Effector CD4-positive, alpha-beta T cell (primary cell): ENCODE measurements around the gene CERCAM.
"Not testable (repeated sequence)": the region's sequence is repeated elsewhere in the genome, so short reads cannot be mapped to it uniquely, and the experiment has no call there.

Experiments
- DNase-seq: peaks from one replicate; pipeline ENCODE4 v3.0.0-alpha.2; 2020

Gene CERCAM

GRCh38 chr9:128393970-128394369 is 26.7 kb upstream of the CERCAM start:
- DNase-seq, result no peak

DNA sequence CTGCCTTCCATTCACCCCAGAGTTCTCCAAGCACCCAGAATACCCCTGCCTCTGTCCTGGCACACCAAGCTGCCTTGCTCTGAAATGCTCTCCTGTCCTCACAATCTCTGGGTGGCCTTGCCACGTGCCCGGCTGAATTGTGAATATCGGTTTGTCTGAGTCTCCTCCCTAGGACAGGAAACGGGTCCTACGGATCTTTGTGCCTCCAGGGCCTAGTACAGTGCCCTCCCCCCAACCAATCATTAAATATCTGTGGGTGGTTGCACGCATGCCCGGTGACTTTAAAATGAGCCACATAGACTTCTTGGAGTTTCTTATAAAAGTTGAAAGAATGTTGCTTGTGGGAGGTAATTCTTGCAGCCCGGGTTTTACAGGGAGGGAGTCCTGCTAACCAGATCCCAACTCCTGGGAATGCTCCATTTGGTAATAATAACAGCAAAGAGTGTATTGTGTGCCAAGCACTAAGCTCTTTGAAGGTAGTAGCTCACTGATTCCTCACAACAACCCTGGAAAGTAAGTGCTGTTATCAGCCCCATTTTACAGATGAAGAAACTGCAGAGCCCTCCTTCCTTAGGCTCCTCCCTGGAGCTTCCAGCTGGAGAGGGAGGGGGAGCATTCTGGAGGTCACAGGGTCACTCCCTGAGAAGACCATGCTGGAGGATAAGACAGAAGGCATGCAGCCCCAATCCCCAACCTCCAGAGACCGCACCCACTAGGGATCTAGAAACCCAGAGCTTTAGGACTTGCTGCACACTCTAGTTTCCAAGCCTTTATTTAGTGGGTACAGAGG is 26.1 kb upstream of the CERCAM start:
- no peak for DNase-seq

DNA sequence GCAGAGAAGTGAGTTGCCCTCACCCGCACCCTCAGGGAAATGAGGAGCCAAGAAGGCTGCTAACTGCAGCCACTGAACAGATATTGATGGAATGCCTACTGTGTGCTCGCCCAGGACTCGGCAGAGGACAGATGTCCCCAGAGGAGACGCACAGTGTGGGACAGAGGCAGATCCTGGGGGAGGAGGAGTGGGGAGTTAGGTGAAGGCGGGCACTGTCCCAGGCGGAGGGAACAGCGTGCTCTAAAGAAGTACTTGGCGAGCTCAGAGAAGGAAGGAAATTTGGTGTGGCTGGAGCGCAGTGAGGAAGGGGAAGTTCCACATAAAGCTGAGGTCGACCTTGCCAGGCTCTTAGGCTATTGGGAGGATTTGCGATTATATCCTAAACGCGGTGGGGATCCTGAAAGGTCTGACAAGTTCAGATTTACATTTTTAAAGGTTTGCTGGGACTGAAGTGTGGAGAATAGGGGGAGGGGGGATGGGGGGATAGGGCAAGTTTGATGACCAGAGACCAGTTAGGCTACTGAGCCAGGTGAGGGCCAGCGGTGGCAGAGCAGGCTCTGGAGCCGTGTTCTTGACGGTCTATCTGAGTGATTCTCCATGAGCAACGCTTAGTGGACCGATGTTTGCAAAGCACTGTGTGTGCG is 23.6 kb upstream of the CERCAM start:
- DNase-seq, result no peak

DNA sequence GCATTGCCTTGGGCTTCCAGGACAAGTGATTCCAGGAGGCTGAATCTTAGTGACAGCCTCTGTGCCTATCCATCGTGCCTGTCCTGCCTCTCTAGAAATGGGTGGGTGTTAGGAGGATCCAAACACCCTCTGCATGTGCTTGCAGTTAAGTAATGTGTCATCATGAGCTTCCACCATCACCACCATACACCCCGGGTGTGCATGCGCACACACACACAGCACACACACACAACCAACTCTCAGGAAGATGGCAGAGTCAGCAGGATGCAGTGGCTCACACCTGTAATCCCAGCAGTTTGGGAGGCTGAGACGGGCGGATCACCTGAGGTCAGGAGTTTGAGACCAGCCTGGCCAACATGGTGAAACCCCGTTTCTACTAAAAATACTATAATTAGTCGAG is 22.8 kb upstream of the CERCAM start:
- DNase-seq, result no peak

DNA sequence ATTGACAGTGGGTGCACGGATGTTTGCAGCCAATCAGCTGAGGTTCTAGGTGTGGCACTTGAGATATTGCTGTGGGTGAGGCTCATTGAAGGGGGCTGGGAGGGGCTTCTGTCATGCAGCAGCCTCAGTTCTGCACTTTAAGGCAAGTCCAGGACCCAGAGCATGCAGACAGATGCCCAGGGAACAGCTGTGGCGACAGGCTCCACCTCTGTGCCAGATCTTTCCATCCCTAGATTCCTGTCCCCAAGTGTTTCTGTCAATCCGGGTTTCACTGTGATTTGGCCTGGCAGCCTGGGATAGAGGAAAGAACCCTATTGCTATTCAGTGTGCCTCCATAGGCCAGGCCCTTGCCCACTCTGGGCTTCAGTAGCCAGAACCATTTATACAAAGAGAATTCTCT is 20.8 kb upstream of the CERCAM start:
- DNase-seq, result no peak

GRCh38 chr9:128404560-128404959 is 16.1 kb upstream of the CERCAM start:
- no peak for DNase-seq

DNA sequence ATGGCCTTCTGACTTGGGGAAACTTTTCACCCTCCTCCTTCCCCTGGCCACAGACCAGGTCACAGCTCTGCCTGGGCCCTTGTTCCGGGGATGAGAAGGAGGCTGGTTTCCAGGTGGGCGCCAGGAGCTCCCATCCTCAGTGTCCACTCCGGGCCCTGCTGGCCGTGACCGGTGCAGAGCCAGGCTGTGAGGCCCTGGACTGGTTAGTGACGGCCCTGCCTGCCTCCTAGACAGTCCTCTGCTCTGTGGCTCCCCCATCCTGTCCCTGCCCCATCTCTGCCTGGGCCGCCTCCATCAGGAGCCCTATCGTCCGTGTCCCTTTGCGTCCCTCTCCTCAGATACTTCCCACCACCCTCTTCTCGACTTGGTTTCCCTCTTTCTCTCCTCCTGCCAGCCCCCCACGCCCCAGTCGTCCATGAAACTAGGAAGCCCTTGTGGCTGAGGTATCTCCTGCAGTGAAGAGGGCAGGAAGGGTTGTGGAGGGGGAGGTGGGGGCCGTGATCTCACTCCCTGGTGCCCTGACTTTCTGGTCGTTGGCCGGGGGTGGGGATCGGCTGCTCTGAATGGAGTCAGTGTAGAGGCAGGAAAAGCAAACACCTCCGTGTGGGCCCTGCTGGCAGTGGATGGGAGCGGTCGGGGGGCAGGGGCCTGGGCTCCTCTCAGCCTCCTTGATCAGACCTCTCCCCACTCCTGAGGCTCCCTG is 15.4 kb upstream of the CERCAM start:
- no peak for DNase-seq

DNA sequence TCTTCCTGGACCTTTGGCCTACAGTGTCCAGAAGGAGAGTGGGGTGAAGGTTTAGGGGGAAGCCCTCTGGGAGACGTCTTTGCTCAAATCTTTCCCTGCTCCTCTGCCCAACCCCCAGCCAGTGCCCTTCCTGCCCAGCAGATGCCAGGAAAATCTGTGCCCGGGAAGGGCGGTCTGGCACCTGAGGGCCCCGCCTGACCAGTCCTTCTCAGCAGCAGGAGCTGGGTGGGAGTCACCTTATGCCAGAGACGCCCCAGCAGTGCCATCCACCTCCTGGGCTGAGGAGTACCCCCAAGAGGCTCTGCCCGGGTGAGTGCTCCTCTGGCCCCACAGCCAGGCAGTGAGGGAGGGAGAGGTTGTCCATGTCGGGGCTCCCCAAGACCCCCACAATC is 14.9 kb upstream of the CERCAM start:
- no peak for DNase-seq

- DNase-seq, result no peak
Observed at GRCh38 chr9:128406848-128407391, 13.7 kb upstream of the CERCAM start.

GRCh38 chr9:128408963-128409431 is 11.7 kb upstream of the CERCAM start:
- DNase-seq, result no peak

DNA sequence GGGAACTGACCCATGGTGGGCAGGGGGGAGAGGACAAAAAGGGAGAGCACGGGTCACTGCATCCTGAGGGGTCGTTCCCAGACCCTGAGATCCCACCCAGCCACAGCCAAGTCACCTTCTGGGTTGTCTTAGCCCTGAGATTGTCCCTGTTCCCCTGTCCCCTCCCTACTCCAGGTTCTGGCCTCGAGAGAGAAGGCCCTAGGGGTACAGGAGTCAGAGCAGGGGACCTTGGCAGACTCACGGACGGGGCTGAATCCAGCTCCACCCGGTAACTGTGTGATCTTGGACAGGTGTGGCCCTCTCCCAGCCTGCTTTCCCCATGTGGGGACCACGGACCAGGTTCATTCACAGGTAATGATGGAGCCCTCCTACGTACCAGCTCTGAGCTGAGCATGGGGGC is 11.2 kb upstream of the CERCAM start:
- no peak for DNase-seq

DNA sequence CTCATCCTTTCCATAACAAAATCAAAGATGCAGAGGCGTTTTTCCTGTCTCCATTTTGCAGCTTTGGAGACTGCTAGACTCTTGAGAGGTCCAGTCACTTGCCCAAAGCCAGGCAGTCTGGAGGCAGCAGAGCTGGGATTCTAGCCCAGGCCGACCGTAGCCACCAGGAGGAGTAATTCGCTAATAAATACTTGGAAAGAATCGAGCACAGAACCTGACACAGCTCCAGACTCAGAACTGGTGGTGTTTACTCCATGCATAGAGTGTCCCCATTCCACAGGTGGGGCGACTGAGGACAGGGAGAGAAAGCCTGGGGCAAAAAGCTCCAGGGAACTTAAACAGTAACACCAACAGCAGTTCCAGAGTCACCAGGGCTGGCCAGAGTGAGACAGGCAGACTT is 10.7 kb upstream of the CERCAM start:
- DNase-seq, result no peak

DNA sequence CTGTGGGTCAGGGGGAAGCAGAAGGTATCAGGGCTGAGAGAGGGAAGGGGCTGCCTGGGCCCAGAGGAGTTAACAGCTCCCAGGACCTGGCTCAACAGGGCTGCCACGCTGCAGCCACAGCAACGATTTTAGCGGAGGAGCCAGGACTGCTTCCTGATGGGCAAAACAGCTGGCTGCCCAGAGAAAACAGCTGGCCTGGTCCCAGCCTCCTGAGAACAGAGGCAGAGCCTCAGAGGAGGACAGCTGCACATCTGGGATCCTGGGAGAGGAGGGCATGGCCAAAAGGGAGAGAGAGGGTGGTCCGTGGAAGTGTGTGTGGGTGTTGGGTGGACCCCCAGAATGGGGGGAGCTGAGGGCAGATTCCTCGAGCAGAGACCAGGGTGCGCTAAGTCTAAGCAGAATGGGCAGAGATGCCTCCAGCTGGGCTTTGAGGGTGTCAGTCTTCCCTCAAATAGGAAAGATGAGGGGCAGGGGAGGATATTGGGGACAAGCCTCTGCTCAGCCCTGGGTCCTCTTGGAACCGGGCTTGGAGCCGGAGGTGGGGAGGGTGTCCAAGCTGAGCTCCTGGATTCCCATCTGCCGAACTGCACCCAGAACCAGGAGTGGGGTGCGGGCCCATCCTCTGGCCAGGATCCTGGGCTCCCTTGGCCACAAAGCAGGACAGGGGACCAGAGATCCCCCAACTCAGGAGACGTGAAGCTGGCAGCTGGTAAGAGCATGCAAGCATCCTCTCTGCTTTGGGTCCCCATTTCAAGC is 9.1 kb upstream of the CERCAM start:
- no peak for DNase-seq

- DNase-seq, result peak; percentile 30
Observed at GRCh38 chr9:128412120-128412790, 8.4 kb upstream of the CERCAM start.

GRCh38 chr9:128413728-128414127 is 6.9 kb upstream of the CERCAM start:
- not testable (repeated sequence) for DNase-seq

GRCh38 chr9:128414461-128414860 is 6.2 kb upstream of the CERCAM start:
- no peak for DNase-seq

GRCh38 chr9:128415281-128415680 is 5.4 kb upstream of the CERCAM start:
- DNase-seq, result no peak

DNA sequence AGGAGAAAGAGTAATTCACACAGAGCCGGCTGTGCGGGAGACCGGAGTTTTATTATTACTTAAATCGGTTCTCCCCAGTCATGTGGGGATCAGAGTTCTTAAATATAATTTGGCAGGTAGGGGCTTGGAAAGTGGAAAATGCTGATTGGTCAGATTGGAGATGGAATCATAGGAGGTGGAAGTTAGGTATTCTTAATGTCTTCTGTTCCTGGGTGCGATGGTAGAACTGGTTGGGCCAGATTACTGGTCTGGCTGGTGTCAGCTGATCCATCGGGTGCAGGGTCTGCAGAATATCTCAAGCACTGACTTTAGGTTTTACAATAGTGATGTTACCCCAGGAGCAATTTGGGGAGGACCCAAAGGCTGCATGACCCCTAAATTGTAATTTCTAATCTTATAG is 4.6 kb upstream of the CERCAM start:
- no peak for DNase-seq

- DNase-seq, result no peak
Observed at GRCh38 chr9:128416432-128417019, 4.1 kb upstream of the CERCAM start.

- DNase-seq, result no peak
Observed at GRCh38 chr9:128419061-128419925, 1.4 kb upstream of the CERCAM start.
